Activated naive CD8-positive, alpha-beta T cell (primary cell): ENCODE results near the gene TRNAU1AP.
"Not testable (repeated sequence)": the region's sequence is repeated elsewhere in the genome, so short reads cannot be mapped to it uniquely, and the experiment has no call there.

Experiments used
- H3K27ac Mint-ChIP-seq: one replicate; pipeline ENCODE4 v1.8.0; 2021; ENCODE audit warnings: mixed read lengths
- H3K27me3 Mint-ChIP-seq: one replicate; pipeline ENCODE4 v1.8.0; 2021; ENCODE audit warnings: mixed read lengths
- H3K36me3 Mint-ChIP-seq: one replicate; pipeline ENCODE4 v1.8.0; 2021; ENCODE audit warnings: mixed read lengths
- H3K4me1 Mint-ChIP-seq: one replicate; pipeline ENCODE4 v1.8.0; 2021; ENCODE audit warnings: low read depth, mixed read lengths
- H3K4me3 Mint-ChIP-seq: one replicate; pipeline ENCODE4 v1.8.0; 2021; ENCODE audit warnings: mild to moderate bottlenecking, mixed read lengths
- H3K9me3 Mint-ChIP-seq: one replicate; pipeline ENCODE4 v1.8.0; 2021; ENCODE audit warnings: low read depth, mixed read lengths

Gene TRNAU1AP

DNA sequence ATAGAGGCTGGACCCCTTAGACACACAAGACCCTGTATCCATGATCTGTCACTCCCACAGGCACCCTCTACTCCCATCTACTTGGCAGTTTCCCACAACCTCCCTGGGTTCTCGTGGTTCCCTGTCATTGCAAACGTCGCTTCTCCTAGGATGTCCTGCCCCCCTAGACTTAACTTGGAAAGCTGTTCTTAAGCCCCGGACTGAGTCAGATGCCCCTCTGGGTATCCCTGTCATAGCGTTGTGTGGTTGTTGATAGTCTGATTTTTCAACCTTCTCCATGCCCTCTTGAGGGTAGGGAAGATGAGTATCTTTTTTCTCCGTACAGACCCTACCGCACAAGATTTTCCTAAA, 35.3 kb upstream of the TRNAU1AP start:
- no peaks in the 10 kb centered on the region for H3K9me3 Mint-ChIP-seq
- H3K27me3 Mint-ChIP-seq = no peaks in the 10 kb centered on the region
- peaks cover 29% of the 10 kb centered on the region for H3K4me1 Mint-ChIP-seq
- H3K27ac Mint-ChIP-seq = peak overlapping the region; percentile 82
- H3K36me3 Mint-ChIP-seq = peaks cover 11% of the 10 kb centered on the region
- peak overlapping the region; percentile 82 for H3K4me3 Mint-ChIP-seq

DNA sequence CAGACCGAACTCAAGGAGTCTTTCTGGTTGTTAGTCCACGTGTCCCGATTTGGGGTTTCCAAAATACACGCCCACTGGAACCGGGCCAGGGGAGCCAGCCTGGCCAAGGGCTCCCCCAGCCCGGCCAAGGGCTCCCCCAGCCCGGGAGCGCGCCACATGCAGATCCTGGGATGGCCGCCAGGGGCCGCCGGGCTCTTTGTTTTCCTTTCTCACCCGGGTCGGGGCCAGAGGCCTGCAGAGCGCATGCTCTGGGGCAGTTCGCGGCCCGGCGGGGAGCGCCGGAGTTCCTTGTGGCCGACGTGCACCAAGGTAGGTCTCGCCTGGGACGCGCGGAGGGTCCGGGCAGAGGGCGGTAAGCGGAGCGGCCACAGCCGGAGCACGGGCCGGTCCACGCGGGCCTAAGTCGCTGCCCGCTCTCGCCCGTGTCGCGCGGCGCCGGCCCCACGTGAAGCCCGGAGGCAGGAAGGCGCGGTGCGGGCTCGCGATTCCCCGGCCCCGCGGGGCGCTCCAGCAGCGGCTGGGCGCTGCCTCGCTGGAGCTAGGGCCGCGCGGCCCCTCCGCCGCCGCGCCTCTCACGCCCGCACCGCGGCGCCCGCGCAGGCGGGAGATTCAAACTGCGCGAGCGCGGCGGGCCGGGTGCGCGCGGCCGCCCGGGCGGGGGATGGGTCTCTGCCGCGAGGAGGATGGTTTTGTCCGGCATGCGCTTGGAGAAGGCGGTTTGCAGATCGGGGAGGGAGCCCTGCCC, 34.7 kb upstream of the TRNAU1AP start:
- no peaks in the 10 kb centered on the region for H3K27me3 Mint-ChIP-seq
- peaks cover 11% of the 10 kb centered on the region for H3K36me3 Mint-ChIP-seq
- no peaks in the 10 kb centered on the region for H3K9me3 Mint-ChIP-seq
- peak overlapping the region; percentile 91 for H3K27ac Mint-ChIP-seq
- peaks cover 29% of the 10 kb centered on the region for H3K4me1 Mint-ChIP-seq
- H3K4me3 Mint-ChIP-seq = peak overlapping the region; percentile 90

DNA sequence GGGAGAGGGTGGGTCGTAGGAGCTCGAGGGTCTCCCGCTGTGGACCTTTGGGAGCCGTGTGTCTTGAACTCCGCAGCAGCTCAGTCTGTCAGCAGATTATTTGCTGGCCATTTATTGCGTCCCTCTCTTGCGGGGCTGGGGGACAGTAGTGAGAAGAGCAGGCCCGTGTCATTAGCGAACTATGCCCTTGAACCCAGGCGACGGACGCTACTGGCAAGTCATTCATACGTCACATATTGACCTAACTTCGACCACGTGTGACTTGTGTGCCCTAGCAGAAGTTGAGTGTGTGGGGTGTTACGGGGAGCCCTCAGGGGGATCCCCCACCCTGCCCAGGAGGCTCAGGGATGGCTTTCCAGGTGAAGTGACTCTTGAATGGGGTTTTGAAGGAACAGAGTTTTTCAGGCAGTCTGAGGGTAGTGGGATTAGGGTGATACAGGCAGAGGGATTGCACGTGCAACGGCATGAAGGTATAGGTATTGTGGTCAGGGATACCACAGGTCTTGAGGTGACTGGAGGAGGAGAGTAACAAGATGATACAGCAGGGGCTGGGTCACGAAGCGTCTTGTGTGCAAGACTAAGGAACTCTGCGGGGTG, 34.0 kb upstream of the TRNAU1AP start:
- Mint-ChIP-seq H3K36me3 (peaks cover 16% of the 10 kb centered on the region), H3K4me3 (peak overlapping the region; percentile 90), H3K27me3 (no peaks in the 10 kb centered on the region), H3K9me3 (no peaks in the 10 kb centered on the region), H3K4me1 (peaks cover 29% of the 10 kb centered on the region), H3K27ac (peak overlapping the region; percentile 91)

DNA sequence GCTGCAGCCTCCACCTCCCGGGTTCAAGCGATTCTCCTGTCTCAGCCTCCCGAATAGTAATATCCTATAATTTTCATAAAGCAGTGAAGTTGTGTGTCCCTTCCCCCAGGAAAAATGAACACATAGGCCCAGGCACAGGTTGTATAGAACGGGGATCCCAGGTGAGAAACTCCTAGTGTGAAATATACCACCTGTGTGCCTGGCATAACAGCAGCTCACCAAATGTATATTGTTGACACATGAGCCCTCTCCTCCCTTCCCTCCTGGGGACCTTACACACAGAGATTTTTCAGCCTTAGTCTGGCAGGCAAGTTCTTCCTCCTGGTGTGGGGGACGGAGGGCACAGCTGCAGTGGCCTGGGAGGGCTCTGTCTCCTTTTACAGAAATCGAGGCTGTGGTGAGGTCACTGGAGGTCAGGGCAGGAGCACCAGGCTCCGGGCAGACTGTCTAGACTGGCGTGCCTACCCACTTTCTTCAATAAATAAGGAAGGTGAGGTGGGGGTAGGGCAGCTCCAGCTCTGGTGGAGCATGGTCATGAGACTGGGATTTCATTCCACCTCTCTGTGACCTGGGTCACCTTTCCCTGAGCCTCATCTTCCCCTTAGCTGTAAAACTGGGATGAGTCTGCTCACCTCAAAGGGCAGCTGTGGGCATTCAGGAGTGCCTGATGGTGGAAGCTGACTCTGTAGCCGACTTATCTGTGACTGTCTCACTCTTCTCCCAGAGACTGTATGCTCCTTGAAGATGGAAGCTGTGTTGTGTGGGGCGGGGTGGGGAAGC, 32.7 kb upstream of the TRNAU1AP start:
- Mint-ChIP-seq H3K27me3 (no peaks in the 10 kb centered on the region), H3K9me3 (no peaks in the 10 kb centered on the region), H3K4me1 (peaks cover 29% of the 10 kb centered on the region), H3K4me3 (peak overlapping the region; percentile 73), H3K27ac (no peak overlapping the region), H3K36me3 (peaks cover 18% of the 10 kb centered on the region)

DNA sequence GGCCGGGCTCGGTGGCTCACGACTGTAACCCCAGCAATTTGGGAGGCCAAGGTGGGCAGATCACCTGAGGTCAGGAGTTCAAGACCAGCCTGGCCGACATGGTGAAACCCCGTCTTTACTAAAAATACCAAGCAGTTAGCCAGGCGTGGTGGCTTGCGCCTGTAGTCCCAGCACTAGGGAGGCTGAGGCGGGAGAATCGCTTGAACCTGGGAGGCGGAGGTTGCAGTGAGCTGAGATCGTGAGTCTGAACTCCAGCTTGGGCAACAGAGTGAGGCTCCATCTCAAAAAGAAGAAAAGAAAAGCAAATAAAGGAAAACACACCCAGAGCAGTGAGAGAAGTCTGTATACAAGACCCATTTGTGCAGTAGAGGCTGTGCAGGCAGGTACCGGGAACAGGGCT, 32.1 kb upstream of the TRNAU1AP start:
- not testable (repeated sequence) for H3K27me3 Mint-ChIP-seq, H3K27ac Mint-ChIP-seq, H3K4me3 Mint-ChIP-seq, H3K9me3 Mint-ChIP-seq
- Mint-ChIP-seq H3K36me3 (peaks cover 18% of the 10 kb centered on the region), H3K4me1 (peaks cover 29% of the 10 kb centered on the region)

DNA sequence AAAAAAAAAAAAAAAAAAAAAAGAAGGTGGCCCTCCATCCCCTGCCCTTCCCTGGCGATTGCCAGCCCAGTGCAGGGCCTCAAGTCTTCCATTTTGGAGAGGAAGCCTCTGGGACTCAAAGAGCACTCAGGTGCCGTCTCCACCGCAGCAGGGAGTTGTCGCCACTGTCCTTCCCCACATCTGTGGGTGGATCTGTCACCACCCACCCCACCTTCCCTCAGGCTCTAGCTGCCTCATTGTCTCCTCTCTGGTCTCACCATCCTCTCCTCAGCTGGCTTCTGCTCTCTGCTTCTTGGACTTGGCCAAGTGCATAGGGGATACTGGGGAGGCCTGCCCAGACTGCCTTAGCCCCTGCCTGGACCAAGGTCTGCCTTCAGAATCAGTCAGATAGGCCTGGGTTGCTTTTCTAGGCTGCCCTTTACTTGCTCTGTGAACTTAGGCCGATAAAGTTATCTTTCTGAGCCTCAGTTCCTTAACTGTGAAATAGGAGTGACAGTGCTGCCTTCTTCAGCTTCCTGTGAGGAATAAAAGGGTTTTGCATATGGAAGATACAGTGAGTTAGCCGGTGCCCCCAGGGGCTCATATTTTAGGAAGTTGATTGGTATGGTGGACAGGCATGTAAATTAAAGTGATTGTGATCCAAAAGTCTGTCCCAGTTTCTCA, 31.3 kb upstream of the TRNAU1AP start:
- H3K4me1 Mint-ChIP-seq = peaks cover 28% of the 10 kb centered on the region
- H3K27ac Mint-ChIP-seq = no peak overlapping the region
- no peaks in the 10 kb centered on the region for H3K27me3 Mint-ChIP-seq
- peak overlapping the region; percentile 66 for H3K4me3 Mint-ChIP-seq
- peaks cover 18% of the 10 kb centered on the region for H3K36me3 Mint-ChIP-seq
- H3K9me3 Mint-ChIP-seq = no peaks in the 10 kb centered on the region

DNA sequence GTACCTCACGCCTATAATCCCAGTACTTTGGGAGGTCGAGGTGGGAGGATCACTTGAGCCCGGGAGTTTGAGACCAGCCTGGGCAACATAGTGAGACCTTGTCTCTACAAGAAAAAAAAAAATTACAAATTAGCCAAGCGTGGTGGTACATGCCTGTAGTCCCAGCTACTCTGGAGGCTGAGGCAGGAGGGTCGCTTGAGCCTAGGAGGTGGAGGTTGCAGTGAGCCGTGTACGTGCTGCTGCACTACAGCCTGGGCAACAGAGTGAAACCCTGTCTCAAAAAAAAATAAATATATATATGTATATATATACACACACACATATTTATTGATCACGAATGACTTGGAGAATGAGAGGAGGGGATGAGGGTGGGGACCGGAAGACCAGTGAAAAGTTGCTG, 30.3 kb upstream of the TRNAU1AP start:
- not testable (repeated sequence) for H3K27ac Mint-ChIP-seq, H3K27me3 Mint-ChIP-seq, H3K9me3 Mint-ChIP-seq, H3K4me3 Mint-ChIP-seq
- Mint-ChIP-seq H3K36me3 (peaks cover 18% of the 10 kb centered on the region), H3K4me1 (peaks cover 22% of the 10 kb centered on the region)

DNA sequence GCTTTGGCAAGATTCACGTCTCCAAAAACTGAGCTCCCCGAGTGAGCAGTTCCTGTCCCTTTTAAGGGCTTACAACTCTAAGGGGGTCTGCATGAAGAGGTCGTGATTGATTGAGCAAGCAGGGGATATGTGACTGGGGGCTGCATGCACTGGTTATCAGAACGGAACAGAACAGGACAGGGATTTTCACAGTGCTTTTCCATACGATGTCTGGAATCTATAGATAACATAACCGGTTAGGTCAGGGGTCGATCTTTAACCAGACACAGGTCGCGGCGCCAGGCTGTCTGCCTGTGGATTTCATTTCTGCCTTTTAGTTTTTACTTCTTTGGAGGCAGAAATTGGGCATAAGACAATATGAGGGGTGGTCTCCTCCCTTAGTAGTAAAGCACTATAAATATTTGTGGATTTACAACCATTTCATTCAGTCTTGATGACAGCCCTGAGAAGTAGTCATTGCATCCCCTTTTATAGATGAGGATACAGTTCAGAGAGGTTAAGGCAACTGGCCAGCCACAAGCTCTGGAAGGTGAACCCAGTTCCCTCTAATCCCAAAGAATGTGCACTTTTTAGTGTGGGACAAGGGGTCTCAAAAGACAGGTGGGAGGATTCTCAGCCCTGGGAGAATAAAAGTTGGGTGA, 27.8 kb upstream of the TRNAU1AP start:
- not testable (repeated sequence) for H3K27me3 Mint-ChIP-seq, H3K27ac Mint-ChIP-seq, H3K9me3 Mint-ChIP-seq, H3K4me3 Mint-ChIP-seq
- peaks cover 14% of the 10 kb centered on the region for H3K36me3 Mint-ChIP-seq
- peaks cover 11% of the 10 kb centered on the region for H3K4me1 Mint-ChIP-seq

DNA sequence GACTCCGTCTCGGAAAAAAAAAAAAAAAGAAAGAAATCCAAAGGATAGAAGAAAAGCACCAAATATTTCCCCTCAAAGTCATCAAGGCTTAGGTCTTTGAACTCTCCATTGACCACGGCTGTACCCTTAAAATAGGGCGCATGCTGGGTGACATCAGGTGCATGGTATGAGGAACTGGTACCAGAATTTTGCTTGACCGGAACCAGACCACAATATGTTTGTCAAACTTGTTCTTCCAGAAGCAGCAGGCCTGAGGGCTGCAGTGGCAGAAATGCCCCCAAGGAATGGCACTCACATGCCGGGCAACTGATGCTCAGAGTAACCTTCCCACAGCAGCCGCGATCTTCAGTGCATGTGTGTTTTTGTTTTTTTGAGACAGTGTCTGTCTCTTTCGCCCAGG, 26.0 kb upstream of the TRNAU1AP start:
- Mint-ChIP-seq H3K36me3 (peaks cover 13% of the 10 kb centered on the region), H3K4me1 (peaks cover 4% of the 10 kb centered on the region), H3K27me3 (no peaks in the 10 kb centered on the region), H3K4me3 (no peak overlapping the region), H3K27ac (no peak overlapping the region), H3K9me3 (no peaks in the 10 kb centered on the region)

DNA sequence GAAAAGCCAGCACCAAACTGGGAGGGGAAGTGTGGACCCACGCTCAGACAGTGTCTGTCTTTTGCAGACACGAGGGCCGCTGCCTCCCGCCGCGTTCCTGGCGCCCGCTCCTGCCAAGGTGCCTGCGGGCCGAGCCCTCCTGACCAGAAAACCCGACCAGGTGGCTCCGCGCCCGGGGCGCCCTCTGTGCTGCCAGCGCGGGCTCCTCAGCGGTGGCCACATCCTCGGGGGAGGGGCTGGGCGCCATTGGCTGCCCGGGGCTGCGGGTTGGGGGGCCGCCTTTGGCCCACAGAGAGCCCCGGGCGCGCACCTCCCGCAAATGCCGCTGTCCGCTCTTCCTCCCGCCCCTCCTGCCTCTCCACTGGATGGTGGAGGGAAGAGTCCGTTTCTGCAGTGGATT, 22.4 kb upstream of the TRNAU1AP start:
- Mint-ChIP-seq H3K27me3 (no peaks in the 10 kb centered on the region), H3K4me3 (no peak overlapping the region), H3K4me1 (no peaks in the 10 kb centered on the region), H3K36me3 (peaks cover 10% of the 10 kb centered on the region), H3K9me3 (no peaks in the 10 kb centered on the region), H3K27ac (no peak overlapping the region)

DNA sequence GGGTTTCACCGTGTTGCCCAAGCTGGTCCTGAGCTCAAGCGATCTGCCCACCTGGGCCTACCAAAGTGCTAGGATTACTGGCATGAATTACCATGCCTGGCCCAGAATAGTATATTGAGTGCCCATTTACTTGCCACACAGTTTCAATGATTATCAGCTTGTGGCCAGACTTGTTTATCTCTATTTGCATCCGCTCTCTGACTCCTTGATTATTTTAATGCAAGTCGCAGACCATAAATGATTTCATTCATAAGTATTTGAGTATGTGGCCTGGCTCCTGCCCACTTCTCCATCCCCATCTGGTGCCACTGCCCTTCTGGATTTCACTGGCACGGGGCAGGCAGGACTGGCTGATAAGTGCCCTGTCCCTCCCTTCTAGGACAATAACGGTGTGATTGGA, 18.2 kb upstream of the TRNAU1AP start:
- peaks cover 10% of the 10 kb centered on the region for H3K36me3 Mint-ChIP-seq
- H3K4me1 Mint-ChIP-seq = no peaks in the 10 kb centered on the region
- H3K9me3 Mint-ChIP-seq = no peaks in the 10 kb centered on the region
- H3K4me3 Mint-ChIP-seq = no peak overlapping the region
- H3K27ac Mint-ChIP-seq = no peak overlapping the region
- no peaks in the 10 kb centered on the region for H3K27me3 Mint-ChIP-seq

DNA sequence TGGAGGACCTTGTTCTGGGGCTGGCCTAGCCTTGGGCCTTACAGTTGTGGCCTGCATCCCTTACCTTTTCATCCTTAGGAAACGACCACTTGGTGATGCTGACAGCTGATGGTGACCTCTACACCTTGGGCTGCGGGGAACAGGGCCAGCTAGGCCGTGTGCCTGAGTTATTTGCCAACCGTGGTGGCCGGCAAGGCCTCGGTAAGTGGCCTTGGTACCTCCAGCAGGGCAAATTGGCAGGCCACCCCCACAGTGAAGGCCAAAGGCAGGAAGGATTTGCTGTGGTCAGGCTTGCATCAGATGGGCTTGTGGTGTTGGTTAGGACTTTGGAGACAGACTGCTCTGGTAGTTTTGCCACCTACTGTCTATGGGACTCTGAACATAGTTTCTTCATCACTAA, 17.7 kb upstream of the TRNAU1AP start:
- no peak overlapping the region for H3K4me3 Mint-ChIP-seq
- no peaks in the 10 kb centered on the region for H3K9me3 Mint-ChIP-seq
- H3K36me3 Mint-ChIP-seq = peaks cover 10% of the 10 kb centered on the region
- H3K4me1 Mint-ChIP-seq = no peaks in the 10 kb centered on the region
- no peak overlapping the region for H3K27ac Mint-ChIP-seq
- H3K27me3 Mint-ChIP-seq = no peaks in the 10 kb centered on the region

DNA sequence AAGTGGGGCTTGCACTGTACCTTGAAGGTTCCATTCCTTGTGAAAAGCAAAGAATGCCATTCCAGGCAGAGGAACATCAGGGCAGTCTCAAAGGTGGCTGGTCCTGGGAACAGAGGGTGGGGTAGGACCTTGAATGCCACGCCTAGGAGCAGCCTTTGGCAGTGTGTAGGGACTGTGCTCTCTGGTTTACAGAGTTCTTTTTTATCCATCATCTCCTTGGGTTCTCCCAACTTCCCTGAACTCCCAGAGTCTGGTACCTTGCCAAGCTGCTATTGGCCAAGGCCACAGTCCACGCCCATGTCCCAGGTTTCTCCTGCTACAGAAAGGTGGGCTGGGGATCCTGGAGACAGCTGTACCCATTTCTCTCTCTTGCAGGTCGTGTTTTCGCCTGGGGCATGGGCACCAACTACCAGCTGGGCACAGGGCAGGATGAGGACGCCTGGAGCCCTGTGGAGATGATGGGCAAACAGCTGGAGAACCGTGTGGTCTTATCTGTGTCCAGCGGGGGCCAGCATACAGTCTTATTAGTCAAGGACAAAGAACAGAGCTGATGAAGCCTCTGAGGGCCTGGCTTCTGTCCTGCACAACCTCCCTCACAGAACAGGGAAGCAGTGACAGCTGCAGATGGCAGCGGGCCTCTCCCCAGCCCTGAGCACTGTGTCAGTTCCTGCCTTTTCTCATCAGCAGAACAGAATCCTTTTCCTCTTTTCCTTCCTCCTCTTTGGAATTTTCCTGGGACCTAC, 15.3 kb upstream of the TRNAU1AP start:
- Mint-ChIP-seq H3K36me3 (peaks cover 6% of the 10 kb centered on the region), H3K4me3 (no peak overlapping the region), H3K4me1 (no peaks in the 10 kb centered on the region), H3K27me3 (no peaks in the 10 kb centered on the region), H3K27ac (no peak overlapping the region), H3K9me3 (no peaks in the 10 kb centered on the region)

DNA sequence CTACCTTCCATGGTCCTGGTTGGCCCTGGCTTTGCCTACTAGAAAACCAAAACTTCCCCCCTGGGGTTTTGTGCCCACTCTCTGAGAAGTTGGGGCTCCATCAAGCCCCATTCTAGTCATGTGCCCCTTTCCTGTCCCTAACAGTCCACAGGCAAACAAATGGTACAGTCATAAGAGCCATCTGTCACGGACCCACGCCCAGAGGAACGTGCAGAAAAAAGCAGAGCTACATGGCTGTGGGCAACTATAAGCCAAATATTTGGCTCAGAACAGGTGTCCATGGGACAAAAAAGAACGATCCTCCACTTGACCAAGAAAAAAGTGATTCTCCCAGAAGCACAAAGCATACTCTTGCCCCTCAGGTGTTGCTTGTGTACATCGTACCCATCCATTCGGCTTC, 14.6 kb upstream of the TRNAU1AP start:
- Mint-ChIP-seq H3K9me3 (no peaks in the 10 kb centered on the region), H3K4me1 (no peaks in the 10 kb centered on the region), H3K36me3 (peaks cover 6% of the 10 kb centered on the region), H3K27me3 (no peaks in the 10 kb centered on the region), H3K4me3 (no peak overlapping the region), H3K27ac (no peak overlapping the region)
